Endothelial cell of umbilical vein (primary cell): ENCODE measurements around the gene ZNF366. TPM values are rescaled to one million over a fixed set of nuclear protein-coding genes. Genes with fewer than 3 reads are reported as not detected.

Experiments
- BruUV-seq: library from RNA; stranded (reverse); fragments of 400-500 nt; replicated peaks from 2 replicates; lab custom pipeline; 2021; lab: Mats Ljungman, UMichigan
- CTCF ChIA-PET: fragments of 300-600, 350-600 bp; sonication (Branson Sonifier 250); formaldehyde crosslinking; loops from one replicate; lab custom pipeline; 2021; ENCODE audit warnings: antibody characterized with exemption, inconsistent platforms; lab: Charles Lee
- POLR2A ChIA-PET: fragments of 300-600, 350-600 bp; sonication (Branson Sonifier 250); formaldehyde crosslinking; loops from one replicate; lab custom pipeline; 2021; ENCODE audit warnings: antibody characterized with exemption, inconsistent platforms; lab: Charles Lee
- DNase-seq: peaks from one replicate; pipeline ENCODE4 v3.0.0-alpha.2; 2011; ENCODE audit warnings: low read depth, low spot score
- FAIRE-seq: peaks from 2 replicates; lab custom pipeline; 2011; peaks lifted over from hg19 to GRCh38; lab: Jason Lieb, UNC
- H2AFZ ChIP-seq: 2 replicates; pipeline ENCODE4 v1.6.0; 2012; ENCODE audit warnings: low read depth, low read length, control low read depth, inconsistent platforms
- H3K27ac ChIP-seq: 2 replicates; pipeline ENCODE4 v1.5.1; 2011; ENCODE audit warnings: low read depth, mild to moderate bottlenecking, control low read depth, low read length, moderate library complexity; ENCODE audit not compliant: insufficient read depth
- H3K27me3 ChIP-seq, 2 experiments: 2 replicates each; pipeline versions ENCODE4 v1.6.0 to v1.6.1; 2011; ENCODE audit warnings: low read length in 2 of 2, mixed read lengths in 1 of 2; ENCODE audit not compliant: control insufficient read depth in 2 of 2, insufficient read depth in 2 of 2
- H3K36me3 ChIP-seq, 2 experiments: 2 replicates in 1 of 2; 3 replicates in 1 of 2; pipeline ENCODE4 v1.5.1; 2011; ENCODE audit warnings: low read length in 2 of 2, mild to moderate bottlenecking in 1 of 2, moderate library complexity in 1 of 2; ENCODE audit not compliant: control insufficient read depth in 2 of 2, insufficient read depth in 2 of 2; ENCODE audit errors: extremely low read depth in 1 of 2
- H3K4me1 ChIP-seq: 3 replicates; pipeline ENCODE4 v1.5.1; 2011; ENCODE audit warnings: mild to moderate bottlenecking, low read length; ENCODE audit not compliant: control insufficient read depth, insufficient read depth; ENCODE audit errors: extremely low read depth
- H3K4me2 ChIP-seq: 2 replicates; pipeline ENCODE4 v1.6.1; 2011; ENCODE audit warnings: low read length, control low read depth, mixed read lengths; ENCODE audit not compliant: insufficient read depth
- H3K4me3 ChIP-seq, 3 experiments: fragments of 200-600 bp in 1 of 3; sonication (generic), shearing (Covaris generic) in 1 of 3; replicated peaks in 1 of 3; 2 replicates each; pipeline ENCODE4 v1.5.1; 2011 to 2016; ENCODE audit warnings: control low read depth in 3 of 3, low read length in 3 of 3, mild to moderate bottlenecking in 2 of 3, inconsistent platforms in 1 of 3, low read depth in 1 of 3, moderate library complexity in 1 of 3; ENCODE audit not compliant: insufficient read depth in 1 of 3
- H3K79me2 ChIP-seq: 2 replicates; pipeline ENCODE4 v1.6.0; 2012; ENCODE audit warnings: low read length, inconsistent platforms; ENCODE audit not compliant: control insufficient read depth, insufficient read depth
- H3K9ac ChIP-seq: replicated peaks from 2 replicates; pipeline ENCODE3; 2011; ENCODE audit warnings: low read length, control low read depth; ENCODE audit not compliant: insufficient read depth; ENCODE audit errors: extremely low read depth
- H3K9me1 ChIP-seq: replicated peaks from 3 replicates; pipeline ENCODE4 v1.6.0; 2011; ENCODE audit warnings: mild to moderate bottlenecking, low read length; ENCODE audit not compliant: control insufficient read depth, insufficient read depth; ENCODE audit errors: extremely low read depth
- H3K9me3 ChIP-seq: replicated peaks from 2 replicates; pipeline ENCODE4 v1.5.1; 2012; ENCODE audit warnings: low read length, inconsistent platforms; ENCODE audit not compliant: control insufficient read depth, insufficient read depth
- H4K20me1 ChIP-seq: replicated peaks from 2 replicates; pipeline ENCODE3; 2011; ENCODE audit warnings: mild to moderate bottlenecking, low read length; ENCODE audit not compliant: control insufficient read depth, insufficient read depth; ENCODE audit errors: extremely low read depth
- FOS ChIP-seq: IDR thresholded peaks from 2 replicates; pipeline ENCODE4 v1.6.1; 2011; ENCODE audit warnings: mild to moderate bottlenecking, low read length, moderate library complexity, borderline replicate concordance; ENCODE audit not compliant: insufficient read depth
- JUN ChIP-seq: IDR thresholded peaks from 2 replicates; pipeline ENCODE4 v1.6.1; 2011; ENCODE audit warnings: borderline replicate concordance, low read depth; ENCODE audit not compliant: insufficient read length, insufficient read depth
- MAX ChIP-seq: IDR thresholded peaks from 2 replicates; pipeline ENCODE4 v1.6.1; 2011; ENCODE audit not compliant: insufficient read depth, insufficient read length
- MYC ChIP-seq: IDR thresholded peaks from one replicate; pipeline ENCODE4 v1.6.1; 2011; ENCODE audit warnings: mild to moderate bottlenecking, low read depth, low read length
- POLR2A ChIP-seq: IDR thresholded peaks from 2 replicates; pipeline ENCODE4 v1.6.1; 2012; ENCODE audit warnings: low read depth, mild to moderate bottlenecking, control low read depth, low read length
- POLR2AphosphoS5 ChIP-seq: IDR thresholded peaks from 2 replicates; pipeline ENCODE4 v1.6.1; 2012; ENCODE audit warnings: low read depth, mild to moderate bottlenecking, control low read depth, low read length, moderate library complexity; ENCODE audit not compliant: insufficient read depth
- dilution Hi-C: fragments of 300-500 bp; cut with MboI; formaldehyde crosslinking; loops from one replicate; pipeline ENCODE4 v1.15.0; 2019; ENCODE audit warnings: low sequenced_read_pairs; ENCODE audit not compliant: extremely low pct_ligation_motif_present
- intact Hi-C: fragments of 100-400 bp; cut with micrococcal nuclease; formaldehyde crosslinking; loops from one replicate; pipeline ENCODE4 v1.10.0; 2022
- polyA plus RNA-seq, 4 experiments: library from polyadenylated mRNA; depleted of rRNA in 3 of 4; stranded (reverse) in 3 of 4; unstranded in 1 of 4; fragments of >200 nt; gene quantifications; 2 replicates each; pipeline versions ENCODE4 v1.2.1 to v1.2.3, GENCODE V29; 2011 to 2012; ENCODE audit warnings: missing spikeins in 1 of 4
- total RNA-seq: library from RNA; stranded (reverse); gene quantifications from 2 replicates; pipeline ENCODE4 v1.2.3, GENCODE V29; 2021
- TF ChIP-seq, protein P1 (sequence below), 2 donors: IDR thresholded peaks; 1 replicate in 1 of 2; 2 replicates in 1 of 2; pipeline ENCODE4 v1.5.1; 2011; ENCODE audit warnings: low read length in 2 of 2, mild to moderate bottlenecking in 2 of 2, moderate library complexity in 2 of 2, control low read depth in 1 of 2, inconsistent platforms in 1 of 2, low read depth in 1 of 2; ENCODE audit not compliant: insufficient read depth in 1 of 2; ENCODE audit errors: extremely low read depth in 1 of 2

Gene ZNF366
- total and polyA plus RNA-seq, 2 donors (not counting 3 experiments of a cell fraction or from before 2014, with no cell fraction given): 1.3 to 4.1 TPM

- intact Hi-C loops: loop anchor here (1.0 to 2.0 kb wide), 3 partner anchors 41 to 287 kb away; no protein-coding TSS in a partner anchor
- ChIA-PET POLR2A (interaction anchor here (0.7 kb wide), 1 partner anchor 286 kb away, joined by 3 read pairs; no protein-coding TSS in a partner anchor), CTCF (interaction anchor here (1.2 to 5.9 kb wide), 9 partner anchors 11 to 200 kb away, joined by 3 to 34 read pairs (median 8); no protein-coding TSS in a partner anchor)
- Histone ChIP-seq H3K4me2 (peak overlapping the region; percentile 54), H3K27me3 (no peaks in the 10 kb centered on the region), H2AFZ (peak overlapping the region; percentile 28), H3K9ac (peak overlapping the region; percentile 95), H3K79me2 (no peaks in the 10 kb centered on the region), H3K27ac (peak overlapping the region; percentile 97), H3K9me1 (no peaks in the 10 kb centered on the region), H3K4me3 (no peak overlapping the region), H3K36me3 (no peaks in the 10 kb centered on the region), H4K20me1 (no peaks in the 10 kb centered on the region), H3K9me3 (no peaks in the 10 kb centered on the region), H3K4me1 (peaks cover 76% of the 10 kb centered on the region)
- DNase-seq (no peak), FAIRE-seq (no peak)
- dilution Hi-C loops: no loop called here
- TF ChIP-seq MYC: no peak
- no peak for TF ChIP-seq JUN
- TF ChIP-seq POLR2A: no peak
- no peak for TF ChIP-seq MAX
- TF ChIP-seq, protein P1, sequence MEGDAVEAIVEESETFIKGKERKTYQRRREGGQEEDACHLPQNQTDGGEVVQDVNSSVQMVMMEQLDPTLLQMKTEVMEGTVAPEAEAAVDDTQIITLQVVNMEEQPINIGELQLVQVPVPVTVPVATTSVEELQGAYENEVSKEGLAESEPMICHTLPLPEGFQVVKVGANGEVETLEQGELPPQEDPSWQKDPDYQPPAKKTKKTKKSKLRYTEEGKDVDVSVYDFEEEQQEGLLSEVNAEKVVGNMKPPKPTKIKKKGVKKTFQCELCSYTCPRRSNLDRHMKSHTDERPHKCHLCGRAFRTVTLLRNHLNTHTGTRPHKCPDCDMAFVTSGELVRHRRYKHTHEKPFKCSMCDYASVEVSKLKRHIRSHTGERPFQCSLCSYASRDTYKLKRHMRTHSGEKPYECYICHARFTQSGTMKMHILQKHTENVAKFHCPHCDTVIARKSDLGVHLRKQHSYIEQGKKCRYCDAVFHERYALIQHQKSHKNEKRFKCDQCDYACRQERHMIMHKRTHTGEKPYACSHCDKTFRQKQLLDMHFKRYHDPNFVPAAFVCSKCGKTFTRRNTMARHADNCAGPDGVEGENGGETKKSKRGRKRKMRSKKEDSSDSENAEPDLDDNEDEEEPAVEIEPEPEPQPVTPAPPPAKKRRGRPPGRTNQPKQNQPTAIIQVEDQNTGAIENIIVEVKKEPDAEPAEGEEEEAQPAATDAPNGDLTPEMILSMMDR (IDR thresholded peaks at IDR 0.05; ENCODE audit: extremely low read depth in 1 of 2, insufficient read depth in 1 of 2, low read depth in 1 of 2, low read length in 2 of 2): no peak
- no peak for TF ChIP-seq POLR2AphosphoS5
- TF ChIP-seq FOS: no peak
- BruUV-seq: no TSS peak
These were observed 48.7 kb upstream of the ZNF366 start for GRCh38 chr5:72555871-72556270.
